ENCODE results near the gene GP5. TPM values are rescaled to one million over a fixed set of nuclear protein-coding genes. Genes with fewer than 3 reads are reported as not detected.

GP5 gene
- total RNA-seq, 1 donor from 2014 or later, result 0.42 TPM

DNA sequence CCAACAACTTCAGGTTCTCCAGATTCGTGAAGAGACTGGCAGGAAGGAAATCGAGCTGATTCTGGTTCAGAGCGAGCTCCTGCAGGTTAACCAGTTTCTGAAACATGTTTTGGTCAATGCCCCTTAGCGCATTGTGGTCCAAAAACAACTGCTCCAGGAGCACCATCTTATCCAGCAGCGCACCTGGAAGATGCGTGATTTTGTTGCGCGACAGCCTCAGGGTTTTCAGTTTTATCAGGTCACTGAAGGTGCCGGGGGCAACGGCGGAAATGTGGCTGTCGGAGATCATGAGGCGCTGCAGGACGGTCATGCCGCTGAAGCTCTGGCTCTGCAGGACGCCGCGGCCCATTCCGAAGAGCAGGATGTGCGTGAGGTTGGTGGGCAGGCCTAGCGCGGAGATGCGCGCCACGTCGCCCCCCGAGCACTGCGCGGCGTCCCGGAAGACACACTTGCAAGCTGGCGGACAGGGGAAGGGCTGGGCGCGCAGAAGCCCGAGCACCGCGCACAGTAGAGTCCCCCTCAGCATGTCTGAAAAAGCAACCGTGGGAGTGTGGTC, 1.2 kb downstream of the GP5 start:
- H3K4me3 ChIP-seq (ENCODE audit: low read depth, low read length), result no peak overlapping the region
- no peak for DNase-seq (ENCODE audit: low read depth)
- H3K36me3 ChIP-seq (ENCODE audit: control insufficient read depth, insufficient read depth, low read length), result no peaks in the 10 kb centered on the region
- TF ChIP-seq, protein P1, sequence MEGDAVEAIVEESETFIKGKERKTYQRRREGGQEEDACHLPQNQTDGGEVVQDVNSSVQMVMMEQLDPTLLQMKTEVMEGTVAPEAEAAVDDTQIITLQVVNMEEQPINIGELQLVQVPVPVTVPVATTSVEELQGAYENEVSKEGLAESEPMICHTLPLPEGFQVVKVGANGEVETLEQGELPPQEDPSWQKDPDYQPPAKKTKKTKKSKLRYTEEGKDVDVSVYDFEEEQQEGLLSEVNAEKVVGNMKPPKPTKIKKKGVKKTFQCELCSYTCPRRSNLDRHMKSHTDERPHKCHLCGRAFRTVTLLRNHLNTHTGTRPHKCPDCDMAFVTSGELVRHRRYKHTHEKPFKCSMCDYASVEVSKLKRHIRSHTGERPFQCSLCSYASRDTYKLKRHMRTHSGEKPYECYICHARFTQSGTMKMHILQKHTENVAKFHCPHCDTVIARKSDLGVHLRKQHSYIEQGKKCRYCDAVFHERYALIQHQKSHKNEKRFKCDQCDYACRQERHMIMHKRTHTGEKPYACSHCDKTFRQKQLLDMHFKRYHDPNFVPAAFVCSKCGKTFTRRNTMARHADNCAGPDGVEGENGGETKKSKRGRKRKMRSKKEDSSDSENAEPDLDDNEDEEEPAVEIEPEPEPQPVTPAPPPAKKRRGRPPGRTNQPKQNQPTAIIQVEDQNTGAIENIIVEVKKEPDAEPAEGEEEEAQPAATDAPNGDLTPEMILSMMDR (IDR thresholded peaks at IDR 0.05; ENCODE audit: insufficient read depth, low read length, poor library complexity, severe bottlenecking), result no peak
- H3K27me3 ChIP-seq (ENCODE audit: control insufficient read depth, insufficient read depth, low read length), result peaks cover 26% of the 10 kb centered on the region

DNA sequence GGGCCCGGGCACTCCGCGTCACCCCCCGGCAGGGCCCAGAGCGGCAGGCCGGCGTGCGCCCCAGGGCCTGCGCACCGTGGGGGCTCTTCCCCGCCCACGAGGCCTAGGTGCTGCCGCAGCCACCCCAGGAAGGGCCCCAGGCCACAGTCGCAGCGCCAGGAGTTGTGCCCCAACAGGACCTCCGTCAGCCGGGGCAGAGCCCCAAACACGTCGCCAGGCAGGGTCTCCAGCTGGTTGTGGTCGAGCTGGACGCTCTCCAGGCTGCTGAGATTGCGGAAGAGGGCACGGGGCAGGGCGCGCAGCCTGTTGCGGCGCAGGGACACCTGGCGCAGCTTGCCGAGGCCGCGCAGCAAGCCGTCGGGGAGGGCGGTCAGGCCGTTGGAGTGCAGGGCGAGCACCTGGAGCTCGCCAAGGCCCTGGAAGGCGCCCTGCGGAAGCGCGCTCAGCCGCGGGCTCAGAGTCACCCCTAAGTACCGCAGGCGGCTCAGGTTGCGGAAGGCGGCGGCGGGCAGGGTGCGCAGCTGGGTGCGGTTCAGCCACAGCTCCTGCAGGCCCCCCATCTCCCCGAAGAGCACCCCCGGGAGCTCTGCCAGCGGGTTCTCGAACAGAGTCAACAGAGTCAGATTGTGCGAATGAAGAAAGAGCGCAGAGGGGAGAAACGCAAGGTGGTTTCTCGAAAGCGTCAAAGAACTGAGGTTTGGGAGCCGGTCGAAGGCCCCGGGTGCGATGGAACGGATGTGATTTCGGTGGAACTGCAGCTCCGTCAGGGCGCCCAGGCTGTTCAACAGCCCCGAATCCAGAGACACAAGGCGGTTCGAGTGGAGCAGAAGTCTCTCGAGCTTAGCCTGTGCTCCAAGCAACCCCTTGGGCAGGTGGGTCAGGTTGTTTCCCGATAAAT, 2.0 kb downstream of the GP5 start:
- Histone ChIP-seq H3K27me3 (ENCODE audit: control insufficient read depth, insufficient read depth, low read length) (peaks cover 26% of the 10 kb centered on the region), H3K36me3 (ENCODE audit: control insufficient read depth, insufficient read depth, low read length) (no peaks in the 10 kb centered on the region), H3K4me3 (ENCODE audit: low read depth, low read length) (no peak overlapping the region)
- TF ChIP-seq, protein P1 (IDR thresholded peaks at IDR 0.05; ENCODE audit: insufficient read depth, low read length, poor library complexity, severe bottlenecking), result no peak
- no peak for DNase-seq (ENCODE audit: low read depth)

DNA sequence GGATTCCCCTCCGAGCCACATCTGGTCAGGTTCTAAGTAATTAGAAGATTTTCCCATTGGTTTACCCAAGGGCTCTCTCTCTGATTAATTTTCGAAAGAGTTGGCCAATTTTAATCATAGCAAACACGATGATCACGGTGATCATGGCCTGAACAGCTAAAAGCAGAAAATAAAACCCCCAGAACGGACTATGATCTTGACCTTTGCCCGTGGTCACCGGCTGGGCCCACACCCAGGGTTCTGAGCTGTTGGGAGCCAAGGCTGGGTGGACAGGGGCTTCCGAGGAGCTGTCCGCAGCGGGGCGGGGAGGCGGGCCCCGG, 2.6 kb downstream of the GP5 start:
- no peak for DNase-seq (ENCODE audit: low read depth)
- Histone ChIP-seq H3K36me3 (ENCODE audit: control insufficient read depth, insufficient read depth, low read length) (no peaks in the 10 kb centered on the region), H3K27me3 (ENCODE audit: control insufficient read depth, insufficient read depth, low read length) (peaks cover 26% of the 10 kb centered on the region), H3K4me3 (ENCODE audit: low read depth, low read length) (no peak overlapping the region)
- TF ChIP-seq, protein P1 (IDR thresholded peaks at IDR 0.05; ENCODE audit: insufficient read depth, low read length, poor library complexity, severe bottlenecking), result no peak

DNA sequence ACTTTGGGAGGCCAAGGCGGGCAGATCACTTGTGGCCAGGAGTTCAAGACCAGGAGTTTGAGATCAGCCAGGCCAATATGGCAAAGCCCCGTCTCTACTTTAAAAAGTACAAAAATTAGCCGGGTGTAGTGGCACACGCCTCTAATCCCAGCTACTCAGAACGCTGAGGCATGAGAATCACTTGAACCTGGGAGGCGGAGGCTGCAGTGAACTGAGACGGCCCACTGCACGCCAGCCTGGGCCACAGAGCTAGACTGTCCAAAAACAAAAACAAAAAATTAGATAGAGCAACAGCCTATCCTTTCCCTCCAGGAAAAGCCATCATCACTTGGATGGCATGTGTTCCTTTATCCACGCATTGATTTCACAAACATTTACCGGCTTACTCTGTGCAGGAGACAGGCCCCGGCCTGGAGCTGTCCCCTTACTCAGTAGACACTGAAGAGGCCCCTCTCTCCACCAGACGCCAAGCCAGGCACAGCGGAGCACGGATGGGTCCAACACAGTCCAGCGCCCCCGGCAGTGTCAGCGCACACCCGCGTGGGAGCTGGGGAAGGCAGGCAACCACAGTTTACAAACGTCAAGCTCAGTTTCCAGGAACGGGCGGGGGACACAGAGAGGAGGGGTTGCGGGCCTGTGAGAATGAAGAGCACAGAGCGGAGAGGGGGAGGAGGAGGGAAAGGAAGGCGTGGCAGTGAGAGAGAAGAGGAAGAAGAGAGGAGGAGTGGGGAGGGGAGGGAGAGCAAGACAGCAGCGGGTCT, 3.1 kb downstream of the GP5 start:
- DNase-seq (ENCODE audit: low read depth), result no peak
- Histone ChIP-seq H3K27me3 (ENCODE audit: control insufficient read depth, insufficient read depth, low read length) (peaks cover 26% of the 10 kb centered on the region), H3K36me3 (ENCODE audit: control insufficient read depth, insufficient read depth, low read length) (no peaks in the 10 kb centered on the region), H3K4me3 (ENCODE audit: low read depth, low read length) (no peak overlapping the region)
- TF ChIP-seq, protein P1 (IDR thresholded peaks at IDR 0.05; ENCODE audit: insufficient read depth, low read length, poor library complexity, severe bottlenecking), result no peak

DNA sequence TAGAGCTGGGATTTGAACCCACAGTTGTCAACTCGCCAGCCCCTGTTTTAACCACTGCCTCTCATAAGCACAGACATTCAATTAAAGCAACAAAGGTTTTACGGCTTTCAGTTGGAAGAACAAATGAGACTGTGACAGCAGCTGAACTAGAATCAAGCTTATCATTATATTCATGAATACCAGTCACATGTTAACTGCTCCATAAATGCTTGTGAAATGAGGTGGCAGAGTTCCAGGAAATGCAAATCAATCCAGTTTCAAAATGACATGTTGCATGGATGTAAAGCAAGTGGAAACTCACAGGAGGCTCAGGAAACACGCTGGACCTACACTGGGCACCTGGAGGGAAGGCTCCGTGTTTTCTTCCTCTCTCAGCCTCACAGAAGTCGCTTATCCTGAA, 3.9 kb downstream of the GP5 start:
- TF ChIP-seq, protein P1 (IDR thresholded peaks at IDR 0.05; ENCODE audit: insufficient read depth, low read length, poor library complexity, severe bottlenecking), result no peak
- Histone ChIP-seq H3K4me3 (ENCODE audit: low read depth, low read length) (no peak overlapping the region), H3K27me3 (ENCODE audit: control insufficient read depth, insufficient read depth, low read length) (peaks cover 26% of the 10 kb centered on the region), H3K36me3 (ENCODE audit: control insufficient read depth, insufficient read depth, low read length) (no peaks in the 10 kb centered on the region)
- DNase-seq (ENCODE audit: low read depth), result no peak

All from kidney epithelial cell (primary cell).